Measurements from ENCODE around the gene PTGER1. TPM values are rescaled to one million over a fixed set of nuclear protein-coding genes. Genes with fewer than 3 reads are reported as not detected.

PTGER1 gene
- total RNA-seq, 1 experiment from 2014 or later = 0.42 TPM

- H3K9me3 Mint-ChIP-seq (ENCODE audit: unreplicated experiment) = no peaks in the 10 kb centered on the region
- peaks cover 14% of the 10 kb centered on the region for H3K4me1 Mint-ChIP-seq (ENCODE audit: insufficient read depth, unreplicated experiment)
- H3K27ac Mint-ChIP-seq (ENCODE audit: low read depth, unreplicated experiment) = no peak overlapping the region
- TF ChIP-seq CTCF (IDR thresholded peaks at IDR 0.05; ENCODE audit: unreplicated experiment) = no peak
- POLR2A ChIA-PET = no interaction called here
- CTCF ChIA-PET = interaction anchor here (0.5 to 1.2 kb wide), 5 partner anchors 79 to 1084 kb away, joined by 3 to 4 read pairs (median 3); partner anchors contain the start of gene ASF1B
- peaks cover 39% of the 10 kb centered on the region for H3K36me3 Mint-ChIP-seq (ENCODE audit: insufficient read depth, unreplicated experiment)
- H3K27me3 Mint-ChIP-seq (ENCODE audit: insufficient read depth, unreplicated experiment) = no peaks in the 10 kb centered on the region
- peak; percentile 75 for DNase-seq (ENCODE audit: unreplicated experiment)
- no TSS peak for BruUV-seq (replicated peaks)
- intact Hi-C loops (cut with micrococcal nuclease) = loop anchor here (5.0 kb wide), 1 partner anchor 340 kb away; the partner anchor contains the start of gene ASF1B
- no peak overlapping the region for H3K4me3 Mint-ChIP-seq (ENCODE audit: unreplicated experiment)
These were observed 1.7 kb upstream of the PTGER1 start for GRCh38 chr19:14476673-14477401.

GRCh38 chr19:14476327-14476672 is 1.1 kb upstream of the PTGER1 start:
- H3K9me3 Mint-ChIP-seq (ENCODE audit: unreplicated experiment) = no peaks in the 10 kb centered on the region
- no peak for TF ChIP-seq CTCF (IDR thresholded peaks at IDR 0.05; ENCODE audit: unreplicated experiment)
- BruUV-seq (replicated peaks) = no TSS peak
- H3K27ac Mint-ChIP-seq (ENCODE audit: low read depth, unreplicated experiment) = no peak overlapping the region
- no peaks in the 10 kb centered on the region for H3K27me3 Mint-ChIP-seq (ENCODE audit: insufficient read depth, unreplicated experiment)
- CTCF ChIA-PET = interaction anchor here (0.6 kb wide), 1 partner anchor 755 kb away, joined by 3 read pairs; no protein-coding TSS in a partner anchor
- no peak for DNase-seq (ENCODE audit: unreplicated experiment)
- H3K36me3 Mint-ChIP-seq (ENCODE audit: insufficient read depth, unreplicated experiment) = peaks cover 39% of the 10 kb centered on the region
- no peak overlapping the region for H3K4me3 Mint-ChIP-seq (ENCODE audit: unreplicated experiment)
- POLR2A ChIA-PET = no interaction called here
- intact Hi-C loops (cut with micrococcal nuclease) = loop anchor here (5.0 kb wide), 1 partner anchor 339 kb away; the partner anchor contains the start of gene ASF1B
- H3K4me1 Mint-ChIP-seq (ENCODE audit: insufficient read depth, unreplicated experiment) = peaks cover 14% of the 10 kb centered on the region

- ChIA-PET CTCF (interaction anchor here (0.6 kb wide), 1 partner anchor 343 kb away, joined by 3 read pairs; no protein-coding TSS in a partner anchor), POLR2A (no interaction called here)
- Mint-ChIP-seq H3K27ac (ENCODE audit: low read depth, unreplicated experiment) (no peak overlapping the region), H3K36me3 (ENCODE audit: insufficient read depth, unreplicated experiment) (peaks cover 44% of the 10 kb centered on the region), H3K9me3 (ENCODE audit: unreplicated experiment) (no peaks in the 10 kb centered on the region), H3K27me3 (ENCODE audit: insufficient read depth, unreplicated experiment) (no peaks in the 10 kb centered on the region), H3K4me1 (ENCODE audit: insufficient read depth, unreplicated experiment) (peaks cover 14% of the 10 kb centered on the region), H3K4me3 (ENCODE audit: unreplicated experiment) (no peak overlapping the region)
- intact Hi-C loops (cut with micrococcal nuclease) = loop anchor here (5.0 kb wide), 3 partner anchors 38 to 338 kb away; partner anchors contain the start of gene ASF1B
- BruUV-seq (replicated peaks) = no TSS peak
- TF ChIP-seq CTCF (IDR thresholded peaks at IDR 0.05; ENCODE audit: unreplicated experiment) = no peak
- DNase-seq (ENCODE audit: unreplicated experiment) = no peak
These were observed 327 bp downstream of the PTGER1 start for GRCh38 chr19:14474827-14475226.

- Mint-ChIP-seq H3K27me3 (ENCODE audit: insufficient read depth, unreplicated experiment) (no peaks in the 10 kb centered on the region), H3K4me3 (ENCODE audit: unreplicated experiment) (no peak overlapping the region), H3K27ac (ENCODE audit: low read depth, unreplicated experiment) (no peak overlapping the region), H3K4me1 (ENCODE audit: insufficient read depth, unreplicated experiment) (peaks cover 14% of the 10 kb centered on the region), H3K9me3 (ENCODE audit: unreplicated experiment) (no peaks in the 10 kb centered on the region), H3K36me3 (ENCODE audit: insufficient read depth, unreplicated experiment) (peaks cover 50% of the 10 kb centered on the region)
- intact Hi-C loops (cut with micrococcal nuclease) = loop anchor here (5.0 kb wide), 2 partner anchors 37 to 112 kb away; no protein-coding TSS in a partner anchor
- no peak for DNase-seq (ENCODE audit: unreplicated experiment)
- POLR2A ChIA-PET = interaction anchor here (0.7 kb wide), 1 partner anchor 972 kb away, joined by 3 read pairs; no protein-coding TSS in a partner anchor
- no peak for TF ChIP-seq CTCF (IDR thresholded peaks at IDR 0.05; ENCODE audit: unreplicated experiment)
- BruUV-seq (replicated peaks) = no TSS peak
- CTCF ChIA-PET = no interaction called here
These were observed 1.1 kb downstream of the PTGER1 start for GRCh38 chr19:14473978-14474578.
